SIG-M5 treated with dmso at 0.1 percent for 504 hours (cell line): ENCODE measurements around the gene NAV3.

ENCODE experiments used
- DNase-seq: peaks from one replicate; lab custom pipeline; 2025; ENCODE audit not compliant: unreplicated experiment; lab: John Stamatoyannopoulos, UW

The NAV3 gene

DNA sequence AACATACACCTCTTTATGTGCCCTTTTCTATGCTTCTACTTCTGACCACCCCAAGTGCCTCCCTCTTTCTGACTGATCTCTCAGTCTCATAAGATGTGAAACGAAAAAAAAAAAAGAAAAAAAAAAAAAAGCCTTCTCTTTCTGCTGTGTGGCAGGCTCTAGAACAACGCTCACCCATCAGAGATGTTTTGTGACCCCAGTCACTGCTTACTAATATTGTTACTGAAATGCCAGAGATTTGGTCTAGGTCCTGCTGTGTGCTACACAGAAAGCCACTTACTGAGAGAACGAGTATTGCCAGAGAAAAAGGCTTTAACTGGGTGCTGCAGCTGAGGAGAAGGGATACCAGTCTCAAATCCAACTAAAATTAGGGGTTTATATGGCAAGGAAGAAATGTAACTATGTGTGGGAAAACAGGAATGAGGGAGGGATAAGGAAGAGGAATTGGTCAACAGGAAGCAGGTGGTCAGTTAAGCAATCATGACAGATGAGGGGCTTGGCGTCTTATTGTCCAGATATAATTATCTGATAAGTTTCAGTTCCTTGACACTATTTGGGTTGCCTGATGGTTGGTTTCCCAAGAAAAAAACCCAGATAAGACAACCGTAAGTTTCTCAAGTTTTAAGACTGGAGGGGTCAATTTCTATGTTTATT is 149.0 kb downstream of the NAV3 start:
- DNase-seq = no peak

- DNase-seq = no peak
Observed at GRCh38 chr12:77980782-77981181, 150.1 kb downstream of the NAV3 start.

- DNase-seq = no peak
Observed at GRCh38 chr12:77983859-77984258, 153.2 kb downstream of the NAV3 start.

DNA sequence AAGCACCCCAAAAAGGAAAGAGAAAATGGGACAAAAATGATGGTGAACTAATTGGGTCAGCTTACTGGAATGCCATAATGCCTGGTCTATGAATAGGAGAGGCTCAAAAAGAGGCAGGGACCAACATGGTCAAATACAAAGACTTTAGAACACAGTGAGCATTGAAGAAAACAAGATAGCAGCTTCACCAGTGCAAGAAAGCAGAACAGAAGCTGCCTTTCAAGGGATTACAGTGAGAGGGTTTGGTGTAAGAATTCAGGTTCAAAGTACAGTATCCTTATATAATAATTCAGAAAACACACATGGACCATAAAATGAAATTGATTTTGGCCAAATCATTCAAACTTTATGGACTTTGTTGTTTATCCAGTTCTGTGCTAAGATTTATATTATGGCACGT is 162.1 kb downstream of the NAV3 start:
- no peak for DNase-seq

- no peak for DNase-seq
Observed at GRCh38 chr12:77993658-77994057, 163.0 kb downstream of the NAV3 start.

- DNase-seq = no peak
Observed at GRCh38 chr12:77995436-77996167, 164.9 kb downstream of the NAV3 start.

DNA sequence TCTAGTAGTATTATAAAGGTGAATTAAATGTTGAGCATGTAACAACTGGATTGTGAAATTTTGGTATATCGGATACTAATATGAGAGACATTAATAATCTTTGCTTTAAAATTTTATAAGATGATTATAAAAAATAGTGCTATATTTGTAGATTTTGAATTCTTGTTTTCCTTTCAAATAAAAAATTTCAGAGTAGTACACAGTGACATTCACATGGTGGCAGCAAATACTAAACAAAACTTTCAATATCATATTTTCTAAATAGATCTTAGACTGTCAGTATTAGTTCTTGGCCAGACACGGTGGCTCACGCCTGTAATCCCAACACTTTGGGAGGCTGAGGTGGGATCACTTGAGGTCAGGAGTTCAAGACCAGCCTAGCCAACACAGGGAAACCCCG is 166.0 kb downstream of the NAV3 start:
- DNase-seq = no peak

DNA sequence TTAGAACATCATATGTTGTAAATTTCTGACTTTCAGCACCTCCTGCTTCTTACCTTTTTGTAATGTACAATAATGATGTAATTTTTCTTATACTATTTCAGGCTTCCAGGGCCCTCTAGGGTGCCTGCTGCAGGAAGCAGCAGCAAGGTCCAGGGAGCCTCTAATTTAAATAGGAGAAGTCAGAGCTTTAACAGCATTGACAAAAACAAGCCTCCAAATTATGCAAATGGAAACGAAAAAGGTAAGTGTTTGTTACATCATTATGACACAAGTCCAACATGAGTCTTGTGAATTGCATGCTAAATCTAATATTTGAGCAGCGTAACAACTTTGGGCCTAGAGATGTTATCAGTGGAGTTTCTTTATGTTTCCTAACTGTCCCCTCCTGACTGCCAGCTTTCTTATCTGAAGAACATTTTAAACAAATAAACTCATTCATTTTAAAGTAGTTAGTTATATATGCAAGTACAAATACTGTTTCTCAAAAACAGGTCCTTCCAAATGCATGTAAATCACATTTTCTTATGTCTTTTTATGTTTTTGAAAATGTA is 167.6 kb downstream of the NAV3 start:
- peak; percentile 52 for DNase-seq

- DNase-seq = peak; percentile 96
Observed at GRCh38 chr12:77999074-77999715, 168.5 kb downstream of the NAV3 start.

DNA sequence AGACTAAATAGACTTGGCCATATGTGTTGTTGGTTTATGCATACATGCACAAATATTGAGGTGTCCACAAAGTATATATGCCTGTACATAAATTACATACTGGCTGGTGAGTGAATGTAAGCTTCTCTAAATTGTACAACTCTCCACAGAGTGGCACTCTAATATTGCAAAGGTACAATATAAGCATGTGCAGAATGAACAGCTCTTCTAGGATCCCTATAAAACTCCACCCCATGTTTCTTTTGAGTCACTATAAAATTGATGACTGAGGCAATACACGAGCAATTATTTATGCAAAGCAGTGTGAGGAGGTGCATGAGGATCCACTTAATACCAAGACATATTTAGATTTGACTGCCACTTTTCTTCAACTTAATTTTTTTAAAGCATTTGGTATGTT is 172.2 kb downstream of the NAV3 start:
- peak; percentile 78 for DNase-seq

DNA sequence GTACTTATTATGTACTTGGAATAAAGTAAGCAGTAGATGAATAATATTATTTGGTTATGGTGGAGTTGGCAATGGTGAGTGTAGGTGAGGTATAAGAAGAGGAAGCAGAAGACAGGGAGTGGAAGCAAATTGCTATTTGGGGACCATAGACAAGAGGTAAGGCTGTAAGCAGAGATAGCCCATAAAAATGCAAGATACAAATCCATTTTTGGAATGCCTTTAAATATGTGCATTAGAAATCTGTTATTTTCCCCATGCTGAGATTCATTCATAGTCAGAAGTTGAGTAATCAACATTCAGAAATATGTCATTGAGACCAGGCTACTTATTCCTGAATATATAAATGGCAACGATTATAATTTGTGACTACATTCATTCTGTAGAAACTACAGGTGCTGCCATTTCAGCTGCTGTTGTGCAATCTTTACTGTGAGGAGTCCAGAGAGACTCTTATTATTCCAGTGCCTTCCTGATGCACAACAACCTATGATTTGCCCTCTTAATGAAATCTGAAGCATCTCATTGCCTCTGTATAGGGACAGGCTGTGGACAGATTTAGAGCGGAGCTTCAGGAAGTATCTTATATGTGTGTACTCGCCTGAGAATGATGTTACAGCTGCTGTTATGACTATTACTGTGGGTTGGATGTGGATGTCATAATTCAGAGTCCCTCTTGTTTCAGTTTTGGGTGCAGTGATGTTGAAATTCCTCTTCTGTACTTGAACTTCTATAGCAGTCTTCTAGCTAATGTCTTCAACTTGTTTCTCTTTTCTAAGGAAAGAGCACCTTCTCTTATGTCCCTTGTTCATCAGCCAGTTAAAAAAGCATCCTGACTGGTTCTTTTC is 173.8 kb downstream of the NAV3 start:
- peak; percentile 98 for DNase-seq

GRCh38 chr12:78005094-78005492 is 174.4 kb downstream of the NAV3 start:
- no peak for DNase-seq

DNA sequence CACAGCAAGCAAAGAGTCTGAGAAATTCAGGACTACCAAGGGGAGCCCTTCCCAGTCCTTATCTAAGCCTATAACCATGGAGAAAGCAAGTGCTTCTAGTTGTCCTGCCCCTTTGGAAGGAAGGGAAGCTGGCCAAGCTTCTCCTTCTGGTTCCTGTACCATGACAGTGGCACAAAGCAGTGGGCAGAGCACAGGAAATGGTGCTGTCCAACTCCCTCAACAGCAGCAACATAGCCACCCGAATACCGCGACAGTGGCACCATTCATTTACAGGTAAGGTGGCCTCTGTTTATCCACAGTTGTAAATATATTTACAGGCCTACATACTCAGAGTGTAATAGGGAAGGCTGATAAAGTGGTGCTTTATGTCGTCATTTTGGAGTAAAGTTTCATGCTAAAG is 176.5 kb downstream of the NAV3 start:
- no peak for DNase-seq

DNA sequence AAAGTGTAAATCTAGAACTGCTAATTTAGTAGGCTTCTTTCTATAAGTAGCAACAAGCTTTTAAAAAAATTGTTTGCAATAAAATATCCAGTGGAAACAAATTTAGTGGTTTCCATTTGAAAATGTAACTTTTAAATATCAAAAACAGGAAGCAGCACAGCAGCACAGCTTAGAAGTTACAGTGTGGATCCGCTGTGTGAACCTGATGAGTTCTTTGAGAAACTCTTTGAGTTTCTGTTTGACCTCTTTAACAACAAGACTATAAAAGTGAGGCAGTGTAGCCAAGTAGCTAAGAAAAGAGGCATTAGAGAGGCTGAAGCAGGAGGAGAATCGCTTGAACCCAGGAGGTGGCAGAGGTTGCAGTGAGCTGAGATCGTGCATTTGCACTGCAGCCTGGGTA is 178.3 kb downstream of the NAV3 start:
- DNase-seq = peak; percentile 78

- peak; percentile 52 for DNase-seq
Observed at GRCh38 chr12:78018171-78018910, 187.6 kb downstream of the NAV3 start.

- DNase-seq = peak; percentile 89
Observed at GRCh38 chr12:78018939-78019338, 188.2 kb downstream of the NAV3 start.

GRCh38 chr12:78028426-78028825 is 197.7 kb downstream of the NAV3 start:
- DNase-seq = no peak

DNA sequence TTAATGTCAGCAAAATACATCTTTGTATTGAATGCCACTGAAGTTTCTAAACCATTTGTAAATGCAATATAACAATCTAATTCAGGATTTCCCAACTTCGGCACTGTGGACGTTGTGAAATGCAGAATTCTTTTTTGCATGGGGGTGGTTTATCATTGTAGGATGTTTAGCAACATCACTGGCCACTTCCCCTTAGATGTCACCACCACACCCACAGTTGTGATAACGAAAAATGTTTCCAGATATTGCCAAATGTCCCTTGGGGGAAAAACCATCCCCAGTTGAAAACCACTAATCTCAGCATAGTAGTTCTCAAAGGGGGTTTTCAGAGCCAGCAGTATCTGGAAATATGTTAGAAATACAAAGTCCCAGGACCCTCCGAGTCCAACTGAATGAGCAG is 203.3 kb downstream of the NAV3 start:
- peak; percentile 99 for DNase-seq

DNA sequence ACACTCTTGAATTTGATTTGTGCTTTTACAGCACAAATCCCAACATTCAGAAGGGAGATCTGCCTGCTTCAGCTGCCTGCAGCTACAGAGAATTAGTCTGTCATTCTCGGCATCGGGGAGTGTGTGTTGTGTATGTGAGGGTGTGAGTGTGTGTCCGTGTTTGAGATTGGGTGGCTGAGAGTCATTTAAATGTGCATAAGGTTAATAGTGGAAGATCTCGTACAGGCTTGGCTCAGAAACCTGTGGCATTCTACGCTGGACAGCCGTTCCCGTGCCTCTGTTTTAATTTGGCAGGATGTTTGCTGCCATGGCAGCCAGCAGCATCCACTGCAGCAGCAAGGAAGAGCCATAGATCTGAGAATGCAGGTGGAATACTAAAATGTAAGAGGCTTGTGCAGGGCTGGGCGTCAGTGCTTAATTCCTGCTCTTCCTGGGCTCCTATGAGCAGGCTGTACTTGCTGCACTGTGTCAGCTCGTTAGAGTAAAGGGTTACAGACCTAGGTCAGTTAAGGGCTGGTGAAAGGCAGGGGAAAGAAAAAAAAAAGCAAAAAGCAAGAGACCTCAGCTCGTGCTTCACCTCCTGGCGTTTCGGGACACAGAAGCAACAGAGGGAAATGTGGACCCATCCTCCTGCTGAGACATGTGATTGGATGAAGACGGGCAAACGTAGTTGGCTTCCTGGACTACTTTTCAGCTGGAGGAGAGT is 205.4 kb downstream of the NAV3 start:
- DNase-seq = peak; percentile 90

DNA sequence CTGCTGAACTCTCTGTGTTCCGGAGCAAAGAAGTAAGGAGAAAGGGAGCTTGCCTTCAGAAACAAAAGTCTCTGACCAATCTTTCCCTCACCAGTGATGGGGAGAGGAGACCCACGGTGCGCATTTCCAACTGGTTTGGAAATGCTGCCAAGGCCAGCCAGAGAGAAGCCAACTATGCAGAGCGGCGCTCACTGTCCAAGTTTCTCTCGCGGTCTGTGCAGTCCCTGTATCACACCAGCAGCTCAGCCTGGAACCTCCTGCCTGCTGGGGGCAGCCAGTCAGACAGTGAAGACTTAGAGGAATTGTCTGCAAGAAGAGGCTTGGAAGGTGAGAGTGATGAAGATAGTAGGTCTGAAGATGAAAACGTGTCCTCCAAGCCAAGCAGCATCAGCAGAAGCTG is 206.2 kb downstream of the NAV3 start:
- peak; percentile 55 for DNase-seq
